Vagina (tissue), 2 donors: ENCODE measurements around the gene MPP7.

Experiments used
- POLR2A ChIP-seq, 2 donors: fragments of 450-650 bp; IDR thresholded peaks; one replicate each; pipeline ENCODE4 v1.6.1; 2017; ENCODE audit warnings: antibody characterized with exemption in 2 of 2, mild to moderate bottlenecking in 2 of 2, moderate library complexity in 2 of 2
- TF ChIP-seq, protein P1 (sequence below), 3 experiments: fragments of 450-650 bp in 2 of 3; fragments of 200-600 bp in 1 of 3; sonication (generic) in 1 of 3; IDR thresholded peaks; one replicate each; pipeline ENCODE4 v1.5.1; 2017 to 2019; ENCODE audit warnings: antibody characterized with exemption in 3 of 3, mild to moderate bottlenecking in 2 of 3, moderate library complexity in 2 of 3

DNA sequence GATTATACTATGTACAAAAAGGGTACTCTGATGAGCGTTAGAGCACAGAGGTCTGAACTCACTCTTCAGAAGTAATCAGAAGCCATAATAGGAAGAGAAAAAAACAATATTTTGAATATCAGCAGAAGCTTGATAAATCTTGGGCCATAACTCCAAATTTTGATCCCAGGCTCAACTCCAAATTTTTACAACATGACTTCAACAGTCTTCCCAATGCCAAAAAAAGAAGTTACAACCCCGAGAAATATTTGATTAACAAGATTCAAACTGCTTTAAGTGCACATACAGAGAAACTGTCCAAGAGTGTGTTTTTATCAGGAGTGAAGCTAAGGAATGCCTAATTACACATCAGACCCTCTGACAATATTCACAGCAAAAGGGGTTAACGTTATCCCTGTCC lies 7.5 kb downstream of the MPP7 start:
- TF ChIP-seq, protein P1, sequence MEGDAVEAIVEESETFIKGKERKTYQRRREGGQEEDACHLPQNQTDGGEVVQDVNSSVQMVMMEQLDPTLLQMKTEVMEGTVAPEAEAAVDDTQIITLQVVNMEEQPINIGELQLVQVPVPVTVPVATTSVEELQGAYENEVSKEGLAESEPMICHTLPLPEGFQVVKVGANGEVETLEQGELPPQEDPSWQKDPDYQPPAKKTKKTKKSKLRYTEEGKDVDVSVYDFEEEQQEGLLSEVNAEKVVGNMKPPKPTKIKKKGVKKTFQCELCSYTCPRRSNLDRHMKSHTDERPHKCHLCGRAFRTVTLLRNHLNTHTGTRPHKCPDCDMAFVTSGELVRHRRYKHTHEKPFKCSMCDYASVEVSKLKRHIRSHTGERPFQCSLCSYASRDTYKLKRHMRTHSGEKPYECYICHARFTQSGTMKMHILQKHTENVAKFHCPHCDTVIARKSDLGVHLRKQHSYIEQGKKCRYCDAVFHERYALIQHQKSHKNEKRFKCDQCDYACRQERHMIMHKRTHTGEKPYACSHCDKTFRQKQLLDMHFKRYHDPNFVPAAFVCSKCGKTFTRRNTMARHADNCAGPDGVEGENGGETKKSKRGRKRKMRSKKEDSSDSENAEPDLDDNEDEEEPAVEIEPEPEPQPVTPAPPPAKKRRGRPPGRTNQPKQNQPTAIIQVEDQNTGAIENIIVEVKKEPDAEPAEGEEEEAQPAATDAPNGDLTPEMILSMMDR (IDR thresholded peaks at IDR 0.05) = no peak
- no peak for TF ChIP-seq POLR2A (IDR thresholded peaks at IDR 0.05)
